GM21423 (cell line): ENCODE results near the gene ZFYVE28.

Source experiments
- ATAC-seq: cut with Tn5 transposase; IDR thresholded peaks from one replicate; pipeline ENCODE4 v1.9.1; 2021; ENCODE audit warnings: mild to moderate bottlenecking, moderate library complexity; ENCODE audit not compliant: unreplicated experiment

Gene ZFYVE28

GRCh38 chr4:2306773-2307410 is 111.6 kb downstream of the ZFYVE28 start:
- no peak for ATAC-seq

- ATAC-seq = no peak
Measured at GRCh38 chr4:2305766-2306501, 112.5 kb downstream of the ZFYVE28 start.

- no peak for ATAC-seq
Measured at GRCh38 chr4:2304877-2305561, 113.4 kb downstream of the ZFYVE28 start.

GRCh38 chr4:2304321-2304876 is 114.0 kb downstream of the ZFYVE28 start:
- ATAC-seq = no peak

- no peak for ATAC-seq
Measured at GRCh38 chr4:2303686-2304320, 114.6 kb downstream of the ZFYVE28 start.

GRCh38 chr4:2303121-2303685 is 115.2 kb downstream of the ZFYVE28 start:
- no peak for ATAC-seq

GRCh38 chr4:2302387-2303119 is 115.9 kb downstream of the ZFYVE28 start:
- ATAC-seq = no peak

GRCh38 chr4:2301806-2302205 is 116.6 kb downstream of the ZFYVE28 start:
- ATAC-seq = no peak

- no peak for ATAC-seq
Measured at GRCh38 chr4:2301225-2301642, 117.2 kb downstream of the ZFYVE28 start.

GRCh38 chr4:2300431-2301224 is 117.8 kb downstream of the ZFYVE28 start:
- ATAC-seq = no peak

- ATAC-seq = no peak
Measured at GRCh38 chr4:2299794-2300193, 118.7 kb downstream of the ZFYVE28 start.

- no peak for ATAC-seq
Measured at GRCh38 chr4:2298532-2298991, 119.9 kb downstream of the ZFYVE28 start.

- ATAC-seq = no peak
Measured at GRCh38 chr4:2297606-2298531, 120.6 kb downstream of the ZFYVE28 start.

GRCh38 chr4:2296631-2297601 is 121.5 kb downstream of the ZFYVE28 start:
- ATAC-seq = no peak

GRCh38 chr4:2295900-2296442 is 122.5 kb downstream of the ZFYVE28 start:
- no peak for ATAC-seq

- no peak for ATAC-seq
Measured at GRCh38 chr4:2295500-2295899, 122.9 kb downstream of the ZFYVE28 start.

- no peak for ATAC-seq
Measured at GRCh38 chr4:2292646-2293108, 125.8 kb downstream of the ZFYVE28 start.
